PC-9 (cell line): ENCODE data around the gene PIK3R5. TPM values are rescaled to one million over a fixed set of nuclear protein-coding genes. Genes with fewer than 3 reads are reported as not detected.

Source experiments
- BruUV-seq: library from RNA; stranded (reverse); fragments of 400-500 nt; replicated peaks from 2 replicates; lab custom pipeline; 2021; lab: Mats Ljungman, UMichigan
- CTCF ChIA-PET: fragments of 300-600 bp; sonication (Branson Sonifier 250); formaldehyde crosslinking; loops from one replicate; lab custom pipeline; 2022; ENCODE audit warnings: antibody characterized with exemption; lab: Charles Lee
- POLR2A ChIA-PET: fragments of 300-600 bp; sonication (Branson Sonifier 250); formaldehyde crosslinking; loops from one replicate; lab custom pipeline; 2022; ENCODE audit warnings: antibody characterized with exemption; ENCODE audit not compliant: unreplicated experiment; lab: Charles Lee
- DNase-seq, 2 experiments: peaks; one replicate each; pipeline versions ENCODE4 v3.0.0 to v3.0.0-alpha.2; 2015 to 2022; ENCODE audit warnings: mixed read lengths in 1 of 2
- H2AFZ ChIP-seq: fragments of 200-600 bp; sonication (generic); 2 replicates; pipeline ENCODE4 v1.8.1; 2017; ENCODE audit warnings: antibody characterized with exemption
- H3F3A ChIP-seq: fragments of 200-600 bp; sonication (generic); 2 replicates; pipeline ENCODE4 v1.8.1; 2017; ENCODE audit warnings: antibody characterized with exemption, mild to moderate bottlenecking, low read depth; ENCODE audit not compliant: insufficient read depth
- H3K27ac ChIP-seq: fragments of 200-600 bp; sonication (generic); 2 replicates; pipeline ENCODE4 v1.6.1; 2016; ENCODE audit warnings: mixed run types
- H3K27me3 ChIP-seq: fragments of 200-600 bp; sonication (generic); 2 replicates; pipeline ENCODE4 v1.6.1; 2016; ENCODE audit warnings: low read depth, mixed run types; ENCODE audit not compliant: insufficient read depth
- H3K36me3 ChIP-seq: fragments of 200-600 bp; sonication (generic); 2 replicates; pipeline ENCODE4 v1.6.1; 2016; ENCODE audit warnings: low read depth, mixed run types
- H3K4me1 ChIP-seq: fragments of 200-600 bp; sonication (generic); replicated peaks from 2 replicates; pipeline ENCODE4 v1.6.1; 2016; ENCODE audit warnings: mixed run types; ENCODE audit not compliant: insufficient read depth
- H3K4me2 ChIP-seq: fragments of 200-600 bp; sonication (generic); 2 replicates; pipeline ENCODE4 v1.6.1; 2017; ENCODE audit warnings: mixed run types
- H3K4me3 ChIP-seq: fragments of 200-600 bp; sonication (generic); 2 replicates; pipeline ENCODE4 v1.6.1; 2016; ENCODE audit warnings: mixed run types
- H3K79me2 ChIP-seq: fragments of 200-600 bp; sonication (generic); 2 replicates; pipeline ENCODE4 v1.6.1; 2017; ENCODE audit warnings: low read depth, mixed run types
- H3K9me2 ChIP-seq: fragments of 200-600 bp; sonication (generic); 2 replicates; pipeline ENCODE4 v1.8.1; 2017; ENCODE audit warnings: mild to moderate bottlenecking; ENCODE audit not compliant: insufficient read depth
- H3K9me3 ChIP-seq: fragments of 200-600 bp; sonication (generic); 2 replicates; pipeline ENCODE4 v1.8.1; 2016; ENCODE audit warnings: low read depth; ENCODE audit not compliant: insufficient read depth
- H4K20me1 ChIP-seq: fragments of 200-600 bp; sonication (generic); 2 replicates; pipeline ENCODE4 v1.8.1; 2017; ENCODE audit not compliant: insufficient read depth
- EZH2 ChIP-seq: fragments of 200-600 bp; sonication (generic); IDR thresholded peaks from 2 replicates; pipeline ENCODE4 v1.8.0; 2017; ENCODE audit warnings: antibody characterized with exemption, low read depth
- intact Hi-C: fragments of 100-400 bp; cut with micrococcal nuclease; formaldehyde crosslinking; loops from one replicate; pipeline ENCODE4 v1.10.0; 2022; ENCODE audit not compliant: unreplicated experiment
- total RNA-seq: library from RNA; stranded (reverse); gene quantifications from 2 replicates; pipeline ENCODE4 v1.2.3, GENCODE V29; 2021
- TF ChIP-seq, protein P1 (sequence below): fragments of 200-600 bp; sonication (generic); conservative IDR thresholded peaks from 2 replicates; pipeline ENCODE4 v1.6.1; 2017; ENCODE audit warnings: mixed run types, antibody characterized with exemption, mild to moderate bottlenecking, moderate library complexity

PIK3R5 gene
- total RNA-seq, 1 experiment from 2014 or later: not detected

- no peaks in the 10 kb centered on the region for H3K9me2 ChIP-seq
- intact Hi-C loops: no loop called here
- no peaks in the 10 kb centered on the region for H3K36me3 ChIP-seq
- CTCF ChIA-PET: no interaction called here
- no peaks in the 10 kb centered on the region for H3K9me3 ChIP-seq
- H3K4me3 ChIP-seq: no peak overlapping the region
- H2AFZ ChIP-seq: no peak overlapping the region
- no TSS peak for BruUV-seq
- H3K79me2 ChIP-seq: no peaks in the 10 kb centered on the region
- H4K20me1 ChIP-seq: no peaks in the 10 kb centered on the region
- POLR2A ChIA-PET: no interaction called here
- no peaks in the 10 kb centered on the region for H3K4me1 ChIP-seq
- DNase-seq: no peak
- H3F3A ChIP-seq: no peaks in the 10 kb centered on the region
- H3K4me2 ChIP-seq: no peak overlapping the region
- H3K27ac ChIP-seq: no peak overlapping the region
- H3K27me3 ChIP-seq: peaks cover 72% of the 10 kb centered on the region
- no peak for TF ChIP-seq EZH2
- TF ChIP-seq, protein P1, sequence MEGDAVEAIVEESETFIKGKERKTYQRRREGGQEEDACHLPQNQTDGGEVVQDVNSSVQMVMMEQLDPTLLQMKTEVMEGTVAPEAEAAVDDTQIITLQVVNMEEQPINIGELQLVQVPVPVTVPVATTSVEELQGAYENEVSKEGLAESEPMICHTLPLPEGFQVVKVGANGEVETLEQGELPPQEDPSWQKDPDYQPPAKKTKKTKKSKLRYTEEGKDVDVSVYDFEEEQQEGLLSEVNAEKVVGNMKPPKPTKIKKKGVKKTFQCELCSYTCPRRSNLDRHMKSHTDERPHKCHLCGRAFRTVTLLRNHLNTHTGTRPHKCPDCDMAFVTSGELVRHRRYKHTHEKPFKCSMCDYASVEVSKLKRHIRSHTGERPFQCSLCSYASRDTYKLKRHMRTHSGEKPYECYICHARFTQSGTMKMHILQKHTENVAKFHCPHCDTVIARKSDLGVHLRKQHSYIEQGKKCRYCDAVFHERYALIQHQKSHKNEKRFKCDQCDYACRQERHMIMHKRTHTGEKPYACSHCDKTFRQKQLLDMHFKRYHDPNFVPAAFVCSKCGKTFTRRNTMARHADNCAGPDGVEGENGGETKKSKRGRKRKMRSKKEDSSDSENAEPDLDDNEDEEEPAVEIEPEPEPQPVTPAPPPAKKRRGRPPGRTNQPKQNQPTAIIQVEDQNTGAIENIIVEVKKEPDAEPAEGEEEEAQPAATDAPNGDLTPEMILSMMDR: no peak
These were observed 92.6 kb downstream of the PIK3R5 start for GRCh38 chr17:8872705-8873435.

DNA sequence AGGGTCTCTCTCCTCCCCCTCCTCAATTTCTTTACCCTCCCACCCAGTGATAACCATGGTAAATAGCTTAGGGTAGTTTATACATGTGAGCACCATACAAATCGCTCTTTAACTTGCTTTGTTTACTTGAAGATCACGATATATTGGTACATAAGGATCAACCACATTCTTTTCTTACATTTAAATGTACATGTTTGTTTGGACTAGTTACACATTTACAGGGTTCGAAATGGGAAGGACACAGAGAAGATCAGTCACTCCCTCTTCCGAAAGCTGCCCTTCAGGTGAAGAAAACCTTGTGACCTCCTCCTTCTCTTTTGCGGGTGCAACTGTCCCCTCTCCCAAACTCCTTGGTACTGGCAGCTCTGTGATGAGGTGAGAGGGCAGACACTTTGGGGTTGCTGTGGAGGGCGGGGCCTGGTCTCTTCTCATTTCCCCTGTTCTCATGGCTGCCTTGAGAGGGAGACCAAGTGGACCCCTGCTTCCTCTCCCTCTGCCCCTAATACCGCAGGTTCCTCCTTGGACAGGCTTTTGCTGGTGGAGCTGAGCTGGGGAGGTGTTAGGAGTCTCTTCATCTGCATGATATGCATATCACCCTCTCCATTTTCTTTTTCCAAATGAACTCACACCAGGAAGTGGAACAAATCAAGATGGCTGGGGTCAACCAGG, 93.3 kb downstream of the PIK3R5 start:
- H3K79me2 ChIP-seq: no peaks in the 10 kb centered on the region
- H4K20me1 ChIP-seq: no peaks in the 10 kb centered on the region
- CTCF ChIA-PET: no interaction called here
- H3K27me3 ChIP-seq: peaks cover 70% of the 10 kb centered on the region
- no peak overlapping the region for H3K4me3 ChIP-seq
- H3F3A ChIP-seq: no peaks in the 10 kb centered on the region
- no peaks in the 10 kb centered on the region for H3K9me3 ChIP-seq
- H3K4me2 ChIP-seq: no peak overlapping the region
- no peaks in the 10 kb centered on the region for H3K9me2 ChIP-seq
- no peak for TF ChIP-seq EZH2
- TF ChIP-seq, protein P1: no peak
- BruUV-seq: no TSS peak
- DNase-seq: no peak
- POLR2A ChIA-PET: no interaction called here
- no peak overlapping the region for H2AFZ ChIP-seq
- H3K27ac ChIP-seq: no peak overlapping the region
- intact Hi-C loops: no loop called here
- H3K4me1 ChIP-seq: no peaks in the 10 kb centered on the region
- no peaks in the 10 kb centered on the region for H3K36me3 ChIP-seq

- Histone ChIP-seq H3K79me2 (no peaks in the 10 kb centered on the region), H2AFZ (no peak overlapping the region), H3K36me3 (no peaks in the 10 kb centered on the region), H4K20me1 (no peaks in the 10 kb centered on the region), H3K9me2 (no peaks in the 10 kb centered on the region), H3K27ac (no peak overlapping the region), H3F3A (no peaks in the 10 kb centered on the region), H3K9me3 (no peaks in the 10 kb centered on the region), H3K27me3 (peaks cover 75% of the 10 kb centered on the region), H3K4me1 (no peaks in the 10 kb centered on the region), H3K4me2 (no peak overlapping the region), H3K4me3 (no peak overlapping the region)
- ChIA-PET POLR2A (no interaction called here), CTCF (interaction anchor here (0.7 kb wide), 1 partner anchor 11 kb away, joined by 4 read pairs; no protein-coding TSS in a partner anchor)
- BruUV-seq: no TSS peak
- intact Hi-C loops: no loop called here
- DNase-seq: no peak
- TF ChIP-seq, protein P1: no peak
- no peak for TF ChIP-seq EZH2
These were observed 94.4 kb downstream of the PIK3R5 start for GRCh38 chr17:8871081-8871581.
